HEK293T (cell line): ENCODE measurements around the gene TTC22.

Experiments used
- ARNT ChIP-seq: fragments of 450-650 bp; IDR thresholded peaks from 2 replicates; pipeline ENCODE4 v1.6.1; 2017; ENCODE audit warnings: mild to moderate bottlenecking
- BHLHE40 ChIP-seq: fragments of 450-650 bp; IDR thresholded peaks from 2 replicates; pipeline ENCODE4 v1.6.1; 2016; ENCODE audit warnings: mild to moderate bottlenecking, moderate library complexity, borderline replicate concordance
- FOXK2 ChIP-seq: fragments of 450-650 bp; IDR thresholded peaks from 2 replicates; pipeline ENCODE4 v1.6.1; 2016; ENCODE audit warnings: mild to moderate bottlenecking
- FOXM1 ChIP-seq: fragments of 450-650 bp; IDR thresholded peaks from 2 replicates; pipeline ENCODE4 v1.6.1; 2017; ENCODE audit warnings: mild to moderate bottlenecking, borderline replicate concordance
- TARDBP ChIP-seq: fragments of 450-650 bp; IDR thresholded peaks from 2 replicates; pipeline ENCODE4 v1.6.1; 2016
- ZNF384 ChIP-seq: fragments of 450-650 bp; IDR thresholded peaks from 2 replicates; pipeline ENCODE4 v1.6.1; 2016

DNA sequence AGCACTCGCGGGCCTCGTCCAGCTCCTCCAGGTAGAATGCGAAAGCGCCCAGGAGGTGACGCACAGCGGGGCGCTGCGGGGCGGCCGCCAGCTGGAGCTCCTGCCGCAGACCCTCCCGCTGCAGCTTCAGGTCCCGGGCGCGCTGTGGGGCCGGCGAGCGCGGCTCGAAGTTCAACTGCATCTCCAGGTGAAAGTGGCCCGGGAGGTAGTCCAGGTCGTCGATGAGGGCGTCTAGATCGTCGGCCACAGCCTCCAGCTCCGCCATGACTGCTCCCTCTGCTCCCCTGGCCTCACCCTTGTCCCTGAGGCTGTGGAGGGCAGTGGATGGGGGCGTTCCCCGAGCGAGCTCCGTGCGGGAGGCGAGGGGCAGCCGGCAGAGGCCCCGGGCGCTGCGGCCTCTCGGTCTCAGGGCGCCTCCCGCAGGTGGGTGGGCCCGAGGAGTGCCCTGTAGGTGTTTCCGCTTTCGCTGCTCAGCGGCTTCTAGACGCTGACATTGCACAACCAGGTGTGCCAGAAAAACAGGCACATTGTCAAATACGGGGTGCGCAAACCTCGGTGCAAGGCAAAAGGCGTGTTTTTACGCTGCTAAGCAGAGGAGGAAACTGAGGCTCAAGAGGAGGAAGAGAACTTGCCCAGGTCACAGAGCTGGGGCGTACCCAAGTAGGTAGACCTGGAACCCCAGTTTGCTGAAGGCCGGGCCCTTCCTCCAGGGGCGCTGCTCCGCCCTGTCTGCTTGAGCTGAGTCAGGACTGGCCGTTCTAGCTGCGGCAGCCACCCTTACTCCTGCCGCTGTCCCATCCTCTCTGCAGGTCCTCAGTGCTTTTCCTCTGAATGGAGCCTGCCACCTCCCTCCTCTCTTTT lies at the start of gene TTC22:
- TF ChIP-seq ARNT (no peak), FOXM1 (no peak), ZNF384 (no peak), FOXK2 (no peak), BHLHE40 (no peak), TARDBP (no peak)
